Urothelium cell line (cell line): ENCODE results near the gene CHI3L1.

Experiments used
- DNase-seq: peaks from one replicate; pipeline ENCODE4 v3.0.0; 2011; ENCODE audit warnings: low spot score, mixed read lengths
- FAIRE-seq: peaks from 2 replicates; lab custom pipeline; 2011; peaks lifted over from hg19 to GRCh38; lab: Jason Lieb, UNC

The CHI3L1 gene

DNA sequence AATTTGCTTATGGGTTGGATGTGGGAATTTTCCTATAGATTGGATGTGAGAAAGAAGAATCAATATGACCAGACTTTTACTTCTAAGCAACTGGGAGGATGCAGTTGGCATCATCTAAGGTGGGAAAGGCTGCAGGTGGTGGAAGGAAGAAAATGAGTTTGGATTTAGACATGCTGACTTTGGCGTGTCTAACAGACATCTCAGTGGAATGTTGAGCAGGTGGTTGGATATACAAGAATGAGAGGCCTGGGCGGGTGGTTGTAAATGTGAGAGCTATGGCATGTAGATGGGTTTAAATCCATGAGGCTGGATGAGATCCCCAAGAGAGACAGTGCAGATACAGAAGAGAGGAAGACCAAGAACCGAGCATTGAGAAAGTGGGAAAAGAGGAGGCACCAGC, 48.4 kb downstream of the CHI3L1 start:
- DNase-seq (no peak), FAIRE-seq (no peak)

- DNase-seq = no peak
- FAIRE-seq = no peak
Measured at GRCh38 chr1:203137324-203137723, 49.2 kb downstream of the CHI3L1 start.

- no peak for FAIRE-seq
- no peak for DNase-seq
Measured at GRCh38 chr1:203136409-203137042, 50.0 kb downstream of the CHI3L1 start.

GRCh38 chr1:203135636-203136305, 50.7 kb downstream of the CHI3L1 start:
- DNase-seq (no peak), FAIRE-seq (no peak)

DNA sequence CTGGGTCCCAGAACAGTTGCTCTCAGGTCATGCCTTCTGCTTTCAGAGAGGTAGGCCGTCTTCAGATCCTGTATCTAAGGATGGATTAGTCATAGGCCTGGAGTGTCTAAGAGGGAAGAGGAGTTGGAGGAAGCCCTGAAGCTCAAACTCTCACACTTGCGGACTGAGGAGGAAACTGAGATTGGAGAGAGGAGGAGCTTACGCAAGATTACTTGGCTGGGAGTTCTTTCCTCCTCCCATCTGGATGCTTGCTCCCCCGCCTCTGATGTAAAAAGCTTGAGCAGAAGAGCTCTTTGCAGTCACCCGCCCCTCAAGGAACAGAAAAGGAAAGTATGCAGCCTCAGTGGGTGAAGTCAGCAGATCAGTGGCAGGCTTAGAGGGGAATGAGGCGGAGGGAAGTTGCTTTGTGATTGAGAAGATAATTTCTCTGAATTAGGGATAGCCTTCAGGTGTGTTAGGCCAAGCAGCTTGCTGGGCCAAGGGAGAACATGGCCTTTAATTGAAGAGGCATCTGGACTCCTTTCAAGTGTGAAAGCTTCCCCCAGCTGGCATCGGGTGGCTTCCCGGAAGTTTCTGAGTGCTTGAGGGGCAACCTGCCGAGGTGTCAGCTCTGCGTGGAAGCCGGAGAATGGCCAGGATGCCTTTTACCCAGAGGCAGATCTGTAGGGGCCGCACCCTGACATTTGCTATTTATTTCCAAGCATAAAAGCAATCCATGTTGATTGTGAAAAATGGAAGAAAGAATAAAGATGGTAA, 52.4 kb downstream of the CHI3L1 start:
- DNase-seq (no peak), FAIRE-seq (no peak)

- no peak for DNase-seq
- FAIRE-seq = no peak
Measured at GRCh38 chr1:203131548-203132200, 54.8 kb downstream of the CHI3L1 start.

- no peak for FAIRE-seq
Measured at GRCh38 chr1:203130358-203130985, 56.0 kb downstream of the CHI3L1 start.

DNA sequence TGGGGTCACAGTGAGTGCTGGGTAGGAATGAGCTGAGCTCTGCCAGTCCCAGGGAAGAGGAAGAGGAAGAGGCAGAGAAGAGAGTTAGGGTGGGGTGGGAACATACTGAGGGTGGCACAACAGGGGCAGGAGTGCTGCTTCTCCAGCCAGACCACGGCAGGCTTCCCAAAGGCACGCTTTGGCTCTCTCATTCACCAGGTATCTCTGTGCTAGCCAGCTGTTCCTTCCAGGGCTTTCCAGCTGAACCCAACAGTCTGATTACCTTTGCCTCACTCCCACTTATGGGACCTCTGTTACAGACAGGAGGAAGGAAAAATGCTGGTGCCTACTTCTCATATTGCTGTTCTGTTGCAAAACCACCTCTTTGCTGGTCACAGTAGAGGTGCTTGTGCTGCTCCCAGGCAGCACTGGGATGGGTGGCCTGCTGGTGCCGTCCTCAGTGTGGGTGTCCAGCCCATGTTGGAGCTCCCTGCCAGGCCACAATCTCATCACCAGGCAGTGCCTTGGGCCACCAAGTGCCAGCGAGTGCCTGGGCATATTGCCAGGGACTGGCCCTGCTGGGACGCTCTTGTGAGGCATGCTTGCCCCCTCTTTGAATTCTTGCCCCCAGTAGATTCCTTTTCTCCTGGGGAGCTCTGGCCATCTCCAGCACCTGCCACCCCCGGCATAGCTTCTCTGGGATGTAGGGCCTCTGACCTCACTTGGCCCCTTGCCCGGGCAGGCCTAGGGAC, 56.8 kb downstream of the CHI3L1 start:
- DNase-seq = no peak

More at GRCh38 chr1:203130358-203130985, 56.0 kb downstream of the CHI3L1 start:
- no peak for DNase-seq

More for the DNA sequence above, 56.8 kb downstream of the CHI3L1 start:
- no peak for FAIRE-seq
